Activated CD4-positive, alpha-beta T cell treated with anti-CD3 and anti-CD28 coated beads for 48 hours (primary cell): ENCODE data around the gene EMX2.
"Not testable (repeated sequence)": the region's sequence is repeated elsewhere in the genome, so short reads cannot be mapped to it uniquely, and the experiment has no call there.

Experiments used
- DNase-seq: peaks from one replicate; pipeline ENCODE4 v3.0.0-alpha.2; 2020

EMX2 gene

GRCh38 chr10:117542706-117543224 is at the start of gene EMX2:
Gene EMX2, plus strand, starts transcription at chr10:117542746. Its CDS starts 522 bp downstream, at chr10:117543268.
- DNase-seq: no peak

- DNase-seq: no peak
Observed at GRCh38 chr10:117496031-117496430, 46.5 kb upstream of the EMX2 start.

GRCh38 chr10:117496616-117497028 is 45.9 kb upstream of the EMX2 start:
- DNase-seq: peak; percentile 79

GRCh38 chr10:117497736-117498135 is 44.8 kb upstream of the EMX2 start:
- DNase-seq: no peak

GRCh38 chr10:117499248-117500105 is 43.1 kb upstream of the EMX2 start:
- DNase-seq: no peak

- no peak for DNase-seq
Observed at GRCh38 chr10:117500456-117500855, 42.1 kb upstream of the EMX2 start.

- no peak for DNase-seq
Observed at GRCh38 chr10:117501460-117502035, 41.0 kb upstream of the EMX2 start.

- no peak for DNase-seq
Observed at GRCh38 chr10:117502421-117503243, 39.9 kb upstream of the EMX2 start.

- no peak for DNase-seq
Observed at GRCh38 chr10:117503244-117504205, 39.0 kb upstream of the EMX2 start.

- no peak for DNase-seq
Observed at GRCh38 chr10:117504562-117504961, 38.0 kb upstream of the EMX2 start.

GRCh38 chr10:117507081-117507480 is 35.5 kb upstream of the EMX2 start:
- DNase-seq: not testable (repeated sequence)

- DNase-seq: no peak
Observed at GRCh38 chr10:117509573-117509972, 33.0 kb upstream of the EMX2 start.

- no peak for DNase-seq
Observed at GRCh38 chr10:117511601-117512390, 30.8 kb upstream of the EMX2 start.

GRCh38 chr10:117514971-117515370 is 27.6 kb upstream of the EMX2 start:
- no peak for DNase-seq

- no peak for DNase-seq
Observed at GRCh38 chr10:117516681-117517080, 25.9 kb upstream of the EMX2 start.

- no peak for DNase-seq
Observed at GRCh38 chr10:117518246-117518645, 24.3 kb upstream of the EMX2 start.

GRCh38 chr10:117519286-117519685 is 23.3 kb upstream of the EMX2 start:
- DNase-seq: no peak

- no peak for DNase-seq
Observed at GRCh38 chr10:117519879-117520278, 22.7 kb upstream of the EMX2 start.

GRCh38 chr10:117530791-117531190 is 11.8 kb upstream of the EMX2 start:
- no peak for DNase-seq

- no peak for DNase-seq
Observed at GRCh38 chr10:117531371-117532002, 11.1 kb upstream of the EMX2 start.

GRCh38 chr10:117532003-117532385 is 10.6 kb upstream of the EMX2 start:
- no peak for DNase-seq
